ENCODE measurements around the gene HNRNPH2. TPM values are rescaled to one million over a fixed set of nuclear protein-coding genes. Genes with fewer than 3 reads are reported as not detected.
A peak's percentile ranks its signal among the peaks of the same experiment; 100 is the strongest.

The HNRNPH2 gene
- total and polyA plus RNA-seq, 10 of the 15 experiments (the other 5 are each of a cell fraction or from before 2014, with no cell fraction given) = 34.5 to 102 (median 61.4) TPM

DNA sequence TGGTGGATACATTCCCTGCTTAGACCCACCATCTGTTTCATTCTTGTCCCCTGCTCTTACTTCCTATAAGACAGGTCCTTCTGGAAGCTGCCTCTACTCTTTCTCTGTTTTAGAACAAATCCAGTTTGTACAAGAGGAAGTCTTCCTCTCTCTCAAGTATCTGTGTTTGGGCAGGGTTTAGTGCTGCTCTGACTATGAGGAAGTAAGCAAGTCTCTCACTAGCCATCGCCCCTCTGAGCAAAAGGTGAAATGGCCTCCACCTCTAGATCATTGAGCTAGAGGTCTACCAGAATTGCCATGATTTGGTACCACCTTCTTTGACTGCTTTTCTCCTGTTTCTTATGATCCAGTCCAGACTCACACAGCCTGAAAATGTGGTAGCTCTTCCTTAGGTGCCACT, 30.5 kb upstream of the HNRNPH2 start:
- CTCF ChIA-PET = interaction anchor here (2.0 kb wide), 1 partner anchor 37 kb away, joined by 4 read pairs; no protein-coding TSS in a partner anchor
- POLR2A ChIA-PET = interaction anchor here (0.6 kb wide), 1 partner anchor 11 kb away, joined by 3 read pairs; no protein-coding TSS in a partner anchor
- Histone ChIP-seq H4K20me1 (ENCODE audit: control insufficient read depth, insufficient read depth) (no peaks in the 10 kb centered on the region), H3K27ac (ENCODE audit: control insufficient read depth, insufficient read depth) (no peak overlapping the region), H3K27me3 (replicated peaks in 1 of 2; ENCODE audit: control insufficient read depth in 2 of 2, insufficient read depth in 2 of 2, low read length in 1 of 2) (no peaks in the 10 kb centered on the region), H3K79me2 (ENCODE audit: control insufficient read depth, insufficient read depth, low read length) (peaks cover 26% of the 10 kb centered on the region), H2AFZ (ENCODE audit: control insufficient read depth, low read depth, low read length) (no peak overlapping the region), H3K4me2 (ENCODE audit: control insufficient read depth, insufficient read depth) (no peak overlapping the region), H3K9ac (ENCODE audit: control insufficient read depth, insufficient read depth, low read length) (no peak overlapping the region), H3K9me3 (replicated peaks; ENCODE audit: control insufficient read depth, insufficient read depth, low read length) (no peaks in the 10 kb centered on the region), H3K36me3 (ENCODE audit: control insufficient read depth in 2 of 2, insufficient read depth in 2 of 2, low read length in 1 of 2) (no peaks in the 10 kb centered on the region; a peak in 1 of 4 replicates), H3K4me3 (no peak overlapping the region), H3K4me1 (ENCODE audit: control insufficient read depth, insufficient read depth, low read length) (no peaks in the 10 kb centered on the region)
- BruUV-seq (replicated peaks) = no TSS peak
- peak; percentile 70 for ATAC-seq
- DNase-seq (ENCODE audit: low read depth, low spot score) = no peak
- TF ChIP-seq POLR2AphosphoS2 (IDR thresholded peaks at IDR 0.05; ENCODE audit: low read depth, low read length) = no peak
- intact Hi-C loops (cut with micrococcal nuclease; ENCODE audit: unreplicated experiment) = no loop called here
- 0% methylated on average over 1 of the region's 1 CpG for WGBS (ENCODE audit: insufficient coverage, insufficient replicate concordance, low lambda C conversion rate, missing lambda C conversion rate)
- in situ Hi-C loops (cut with MboI) = no loop called here
- peak; percentile 13 for FAIRE-seq
- RAD21 ChIA-PET (ENCODE audit: unreplicated experiment) = no interaction called here
- SMC1A ChIA-PET (ENCODE audit: uncharacterized antibody, unreplicated experiment) = interaction anchor here (0.5 to 0.8 kb wide), 3 partner anchors 8 to 12 kb away, joined by 3 read pairs; no protein-coding TSS in a partner anchor

DNA sequence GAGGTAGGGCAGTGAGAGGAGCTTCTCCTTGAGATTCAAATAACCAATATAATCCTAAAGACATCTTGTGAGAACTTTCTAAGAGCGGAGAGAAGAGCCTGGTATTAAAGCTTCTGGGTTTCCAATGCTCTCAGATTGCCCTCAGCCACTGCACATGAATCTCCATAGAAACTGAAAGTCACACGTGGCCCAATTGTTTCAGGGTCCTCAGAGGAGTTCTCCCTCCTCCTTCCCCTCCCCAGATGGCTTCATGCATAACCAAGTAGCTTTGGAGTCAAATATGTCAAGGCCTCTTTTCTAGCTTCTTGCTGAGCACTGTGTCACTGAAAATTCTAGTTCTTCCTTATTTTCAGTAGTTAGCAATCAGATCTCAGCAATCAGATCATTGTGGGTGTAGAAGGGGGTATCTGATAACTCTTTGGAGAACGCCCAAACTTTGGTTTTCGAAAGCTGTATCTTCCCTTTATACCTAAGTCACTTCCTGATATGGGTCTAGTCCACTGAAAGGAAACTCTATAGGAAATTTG, 24.3 kb upstream of the HNRNPH2 start:
- peaks cover 48% of the 10 kb centered on the region for H3K79me2 ChIP-seq (ENCODE audit: control insufficient read depth, insufficient read depth, low read length)
- in situ Hi-C loops (cut with MboI) (no loop called here), intact Hi-C loops (cut with micrococcal nuclease; ENCODE audit: unreplicated experiment) (no loop called here)
- peak overlapping the region; percentile 70 for H3K27ac ChIP-seq (ENCODE audit: control insufficient read depth, insufficient read depth)
- no peaks in the 10 kb centered on the region; a peak in 1 of 4 replicates for H3K36me3 ChIP-seq (ENCODE audit: control insufficient read depth in 2 of 2, insufficient read depth in 2 of 2, low read length in 1 of 2)
- H3K4me3 ChIP-seq = peak overlapping the region; percentile 71
- H3K9ac ChIP-seq (ENCODE audit: control insufficient read depth, insufficient read depth, low read length) = peak overlapping the region; percentile 48
- CTCF ChIA-PET = interaction anchor here (0.6 to 1.2 kb wide), 9 partner anchors 8 to 96 kb away, joined by 3 to 6 read pairs (median 3); no protein-coding TSS in a partner anchor
- peak overlapping the region; percentile 10; the same call in 1 of the 2 replicates for H2AFZ ChIP-seq (ENCODE audit: control insufficient read depth, low read depth, low read length)
- ATAC-seq = peak; percentile 75
- H3K4me1 ChIP-seq (ENCODE audit: control insufficient read depth, insufficient read depth, low read length) = no peaks in the 10 kb centered on the region
- FAIRE-seq = peak; percentile 72
- WGBS (ENCODE audit: insufficient coverage, insufficient replicate concordance, low lambda C conversion rate, missing lambda C conversion rate) = 9% methylated on average over 4 of the region's 4 CpGs
- POLR2A ChIA-PET = interaction anchor here (0.6 to 1.9 kb wide), 9 partner anchors 9 to 148 kb away, joined by 3 to 6 read pairs (median 4); partner anchors contain the start of genes GLA, HNRNPH2 and TIMM8A
- H3K4me2 ChIP-seq (ENCODE audit: control insufficient read depth, insufficient read depth) = peak overlapping the region; percentile 62
- H3K27me3 ChIP-seq (replicated peaks in 1 of 2; ENCODE audit: control insufficient read depth in 2 of 2, insufficient read depth in 2 of 2, low read length in 1 of 2) = no peaks in the 10 kb centered on the region
- no peaks in the 10 kb centered on the region for H3K9me3 ChIP-seq (replicated peaks; ENCODE audit: control insufficient read depth, insufficient read depth, low read length)
- no TSS peak for BruUV-seq (replicated peaks)
- H4K20me1 ChIP-seq (ENCODE audit: control insufficient read depth, insufficient read depth) = no peaks in the 10 kb centered on the region
- DNase-seq (ENCODE audit: low read depth, low spot score) = peak; percentile 60
- SMC1A ChIA-PET (ENCODE audit: uncharacterized antibody, unreplicated experiment) = interaction anchor here (0.8 to 1.5 kb wide), 7 partner anchors 9 to 35 kb away, joined by 3 to 6 read pairs (median 4); partner anchors contain the start of gene TIMM8A
- RAD21 ChIA-PET (ENCODE audit: unreplicated experiment) = interaction anchor here (0.6 to 1.9 kb wide), 6 partner anchors 12 to 35 kb away, joined by 3 to 11 read pairs (median 4); partner anchors contain the start of gene TIMM8A
- TF ChIP-seq ATF7 (IDR thresholded peaks at IDR 0.05; ENCODE audit: low read depth) (peak; percentile 18; the same call in 1 of the 2 replicates), BHLHE40 (IDR thresholded peaks at IDR 0.05; ENCODE audit: borderline replicate concordance in 1 of 2, low read depth in 2 of 2, low read length in 1 of 2) (peak; percentile 72 to 78; a peak in 2 of 4 replicates), ZBTB11 (CRISPR knock-in tag; IDR thresholded peaks at IDR 0.05) (no peak), TAF1 (IDR thresholded peaks at IDR 0.05; ENCODE audit: borderline replicate concordance, low read depth, low read length) (peak; percentile 27; the same call in 1 of the 2 replicates), NFYB (IDR thresholded peaks at IDR 0.05; ENCODE audit: insufficient read depth, low read depth, low read length) (peak; percentile 66; the same call in 1 of the 2 replicates), IKZF2 (IDR thresholded peaks at IDR 0.05) (0 out of 4 replicates have a peak, but pooled peaks of 1 of the 2 experiments have one; percentile 22), RAD51 (IDR thresholded peaks at IDR 0.05) (peak; percentile 72), JUND (IDR thresholded peaks at IDR 0.05; ENCODE audit: low read depth, low read length) (no peak), BACH1 (IDR thresholded peaks at IDR 0.05; ENCODE audit: borderline replicate concordance) (no peak), ASH2L (IDR thresholded peaks at IDR 0.05; ENCODE audit: borderline replicate concordance, low read depth) (no peak)
